HK-2 (cell line): ENCODE data around the gene PIK3IP1.

ENCODE experiments used
- DNase-seq: peaks from one replicate; pipeline ENCODE4 v3.0.0-alpha.2; 2018; ENCODE audit not compliant: unreplicated experiment

Gene PIK3IP1

DNA sequence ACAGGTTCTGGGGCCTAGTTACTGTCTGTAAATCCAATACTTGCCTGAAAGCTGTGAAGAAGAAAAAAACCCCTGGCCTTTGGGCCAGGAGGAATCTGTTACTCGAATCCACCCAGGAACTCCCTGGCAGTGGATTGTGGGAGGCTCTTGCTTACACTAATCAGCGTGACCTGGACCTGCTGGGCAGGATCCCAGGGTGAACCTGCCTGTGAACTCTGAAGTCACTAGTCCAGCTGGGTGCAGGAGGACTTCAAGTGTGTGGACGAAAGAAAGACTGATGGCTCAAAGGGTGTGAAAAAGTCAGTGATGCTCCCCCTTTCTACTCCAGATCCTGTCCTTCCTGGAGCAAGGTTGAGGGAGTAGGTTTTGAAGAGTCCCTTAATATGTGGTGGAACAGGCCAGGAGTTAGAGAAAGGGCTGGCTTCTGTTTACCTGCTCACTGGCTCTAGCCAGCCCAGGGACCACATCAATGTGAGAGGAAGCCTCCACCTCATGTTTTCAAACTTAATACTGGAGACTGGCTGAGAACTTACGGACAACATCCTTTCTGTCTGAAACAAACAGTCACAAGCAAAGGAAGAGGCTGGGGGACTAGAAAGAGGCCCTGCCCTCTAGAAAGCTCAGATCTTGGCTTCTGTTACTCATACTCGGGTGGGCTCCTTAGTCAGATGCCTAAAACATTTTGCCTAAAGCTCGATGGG, 13.5 kb downstream of the PIK3IP1 start:
- no peak for DNase-seq

- DNase-seq, result no peak
These were observed 14.1 kb downstream of the PIK3IP1 start for GRCh38 chr22:31278151-31278621.

DNA sequence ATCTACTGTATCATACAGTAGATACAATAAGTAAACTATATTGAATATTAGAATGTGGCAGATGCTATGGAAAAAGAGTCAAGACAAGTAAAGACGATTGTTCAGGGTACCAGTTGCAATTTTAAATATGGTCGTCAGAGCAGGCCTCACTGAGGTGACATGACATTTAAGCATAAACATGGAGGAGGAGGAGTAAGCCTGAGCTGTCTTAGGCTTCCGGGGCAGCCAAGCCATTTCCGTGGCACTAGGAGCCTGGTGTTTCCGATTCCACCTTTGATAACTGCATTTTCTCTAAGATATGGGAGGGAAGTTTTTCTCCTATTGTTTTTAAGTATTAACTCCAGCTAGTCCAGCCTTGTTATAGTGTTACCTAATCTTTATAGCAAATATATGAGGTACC, 14.5 kb downstream of the PIK3IP1 start:
- DNase-seq, result no peak

DNA sequence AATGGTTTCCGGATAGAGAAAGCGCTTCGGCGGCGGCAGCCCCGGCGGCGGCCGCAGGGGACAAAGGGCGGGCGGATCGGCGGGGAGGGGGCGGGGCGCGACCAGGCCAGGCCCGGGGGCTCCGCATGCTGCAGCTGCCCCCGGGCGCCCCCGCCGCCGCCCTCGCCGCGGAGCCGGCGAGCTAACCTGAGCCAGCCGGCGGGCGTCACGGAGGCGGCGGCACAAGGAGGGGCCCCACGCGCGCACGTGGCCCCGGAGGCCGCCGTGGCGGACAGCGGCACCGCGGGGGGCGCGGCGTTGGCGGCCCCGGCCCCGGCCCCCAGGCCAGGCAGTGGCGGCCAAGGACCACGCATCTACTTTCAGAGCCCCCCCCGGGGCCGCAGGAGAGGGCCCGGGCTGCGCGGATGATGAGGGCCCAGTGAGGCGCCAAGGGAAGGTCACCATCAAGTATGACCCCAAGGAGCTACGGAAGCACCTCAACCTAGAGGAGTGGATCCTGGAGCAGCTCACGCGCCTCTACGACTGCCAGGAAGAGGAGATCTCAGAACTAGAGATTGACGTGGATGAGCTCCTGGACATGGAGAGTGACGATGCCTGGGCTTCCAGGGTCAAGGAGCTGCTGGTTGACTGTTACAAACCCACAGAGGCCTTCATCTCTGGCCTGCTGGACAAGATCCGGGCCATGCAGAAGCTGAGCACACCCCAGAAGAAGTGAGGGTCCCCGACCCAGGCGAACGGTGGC, 15.7 kb downstream of the PIK3IP1 start:
- no peak for DNase-seq

GRCh38 chr22:31275576-31275975, 16.7 kb downstream of the PIK3IP1 start:
- DNase-seq, result no peak

DNA sequence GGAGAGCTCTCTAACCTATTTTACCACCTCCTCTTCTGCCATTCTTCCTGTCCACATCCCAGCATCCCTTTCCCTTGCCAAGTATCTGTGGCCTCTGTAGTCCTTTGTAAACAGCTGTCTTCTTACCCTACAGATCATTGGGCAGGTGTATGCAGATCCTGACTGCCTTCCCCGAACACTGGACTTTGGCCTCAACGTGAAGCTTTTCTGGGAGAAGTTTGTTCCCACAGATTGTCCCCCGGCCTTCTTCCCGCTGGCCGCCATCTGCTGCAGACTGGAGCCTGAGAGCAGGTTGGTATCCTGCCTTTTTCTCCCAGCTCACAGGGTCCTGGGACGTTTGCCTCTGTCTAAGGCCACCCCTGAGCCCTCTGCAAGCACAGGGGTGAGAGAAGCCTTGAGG, 17.3 kb downstream of the PIK3IP1 start:
- no peak for DNase-seq

GRCh38 chr22:31274017-31274416, 18.3 kb downstream of the PIK3IP1 start:
- DNase-seq, result no peak

DNA sequence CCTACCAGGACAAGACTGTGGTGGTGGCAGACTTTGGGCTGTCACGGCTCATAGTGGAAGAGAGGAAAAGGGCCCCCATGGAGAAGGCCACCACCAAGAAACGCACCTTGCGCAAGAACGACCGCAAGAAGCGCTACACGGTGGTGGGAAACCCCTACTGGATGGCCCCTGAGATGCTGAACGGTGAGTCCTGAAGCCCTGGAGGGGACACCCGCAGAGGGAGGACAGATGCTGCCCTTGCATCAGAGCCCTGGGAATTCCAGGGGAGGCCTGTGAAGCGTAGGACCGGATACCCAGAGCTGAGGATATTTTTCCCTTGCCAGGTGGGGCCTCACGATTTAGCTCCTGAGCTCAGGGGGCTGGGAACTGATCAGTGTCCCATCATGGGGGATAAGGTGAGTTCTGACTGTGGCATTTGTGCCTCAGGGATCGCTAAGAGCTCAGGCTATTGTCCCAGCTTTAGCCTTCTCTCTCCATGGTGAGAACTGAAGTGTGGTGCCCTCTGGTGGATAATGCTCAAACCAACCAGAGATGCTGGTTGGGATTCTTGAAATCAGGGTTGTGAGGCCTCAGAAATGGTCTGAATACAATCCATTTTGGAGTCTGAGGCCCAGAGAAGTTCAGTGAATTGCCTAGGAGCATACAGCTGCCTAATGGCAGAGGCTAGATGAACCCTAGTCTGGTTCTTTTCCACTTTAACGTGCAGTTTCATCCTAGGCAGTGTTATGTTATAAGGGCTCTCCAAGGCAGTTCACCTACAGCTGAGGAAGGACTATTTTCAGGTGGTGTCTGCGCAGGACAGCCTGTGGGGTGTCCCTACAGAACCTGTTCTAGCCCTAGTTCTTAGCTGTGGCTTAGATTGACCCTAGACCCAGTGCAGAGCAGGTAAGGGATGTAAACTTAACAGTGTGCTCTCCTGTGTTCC, 19.5 kb downstream of the PIK3IP1 start:
- DNase-seq, result peak; percentile 52

- peak; percentile 64 for DNase-seq
These were observed 20.8 kb downstream of the PIK3IP1 start for GRCh38 chr22:31271485-31271884.

- DNase-seq, result no peak
These were observed 21.3 kb downstream of the PIK3IP1 start for GRCh38 chr22:31271026-31271425.

DNA sequence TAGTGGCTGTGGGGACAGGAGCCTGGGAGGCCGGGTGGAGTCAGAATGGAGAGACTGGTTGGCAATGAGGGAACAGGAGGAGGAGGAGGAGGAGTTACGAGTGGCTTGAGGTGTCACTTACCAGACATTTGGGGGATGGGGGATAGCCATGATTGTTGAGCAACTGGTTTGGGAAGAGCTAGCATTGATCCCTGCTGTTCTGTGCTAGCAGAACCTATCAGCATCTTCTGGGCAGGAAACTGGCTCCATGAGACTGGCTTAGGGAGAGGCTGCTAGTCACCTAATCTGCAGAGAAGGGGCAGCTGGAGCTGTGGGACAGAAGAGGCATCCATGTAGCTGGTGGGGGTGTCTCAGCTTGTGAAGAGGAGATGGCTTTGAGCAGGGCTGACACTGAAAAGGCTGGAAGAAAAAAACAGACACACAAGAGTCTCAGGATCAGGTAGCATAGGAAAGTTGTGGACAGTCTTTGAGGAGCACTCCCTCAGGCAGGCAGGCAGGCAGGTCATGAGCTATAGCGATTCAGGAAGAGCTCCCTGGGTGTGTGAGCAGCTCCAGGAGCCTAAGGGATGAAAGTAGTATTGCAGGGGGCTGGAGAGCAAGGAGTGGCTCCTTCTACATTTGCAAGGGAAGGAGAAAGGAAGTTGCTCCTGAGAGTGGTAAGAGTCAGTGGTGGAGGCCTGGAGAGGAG, 22.3 kb downstream of the PIK3IP1 start:
- DNase-seq, result no peak

GRCh38 chr22:31268281-31268680, 24.0 kb downstream of the PIK3IP1 start:
- DNase-seq, result no peak

DNA sequence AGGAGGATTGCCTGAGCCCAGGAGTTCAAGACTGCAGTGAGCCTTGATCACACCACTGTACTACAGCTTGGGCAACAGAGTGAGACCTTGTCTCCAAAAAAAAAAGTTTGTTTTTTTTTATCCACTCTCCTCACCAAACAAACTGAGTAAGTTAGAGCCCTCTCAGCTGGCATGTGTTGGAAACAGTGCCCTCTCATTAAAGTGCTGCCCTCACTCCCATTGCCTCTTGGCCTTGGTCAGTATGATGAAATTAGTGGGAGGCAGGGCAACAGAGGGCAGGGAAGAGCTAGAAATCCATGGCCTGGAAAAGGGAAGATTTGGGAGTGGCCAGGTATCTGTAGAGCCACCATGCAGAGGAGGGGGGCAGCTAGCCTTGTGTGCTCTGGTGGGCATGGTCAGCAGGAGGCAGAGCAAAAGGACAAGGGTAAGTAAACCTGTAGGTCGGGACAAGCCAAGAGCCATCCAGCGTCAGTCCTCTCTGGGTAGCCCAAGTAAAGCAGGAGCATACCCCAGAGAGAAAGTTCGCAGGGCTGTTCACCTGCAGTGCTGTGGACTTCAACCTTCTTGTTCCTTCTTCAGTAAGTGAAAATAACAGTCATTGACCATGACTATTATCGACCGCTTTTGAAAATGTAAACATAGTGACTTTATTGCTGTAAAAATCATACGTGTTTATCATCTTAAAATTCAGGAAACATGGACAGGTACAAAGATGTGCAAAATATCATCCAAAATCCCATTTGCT, 28.2 kb downstream of the PIK3IP1 start:
- DNase-seq, result no peak

DNA sequence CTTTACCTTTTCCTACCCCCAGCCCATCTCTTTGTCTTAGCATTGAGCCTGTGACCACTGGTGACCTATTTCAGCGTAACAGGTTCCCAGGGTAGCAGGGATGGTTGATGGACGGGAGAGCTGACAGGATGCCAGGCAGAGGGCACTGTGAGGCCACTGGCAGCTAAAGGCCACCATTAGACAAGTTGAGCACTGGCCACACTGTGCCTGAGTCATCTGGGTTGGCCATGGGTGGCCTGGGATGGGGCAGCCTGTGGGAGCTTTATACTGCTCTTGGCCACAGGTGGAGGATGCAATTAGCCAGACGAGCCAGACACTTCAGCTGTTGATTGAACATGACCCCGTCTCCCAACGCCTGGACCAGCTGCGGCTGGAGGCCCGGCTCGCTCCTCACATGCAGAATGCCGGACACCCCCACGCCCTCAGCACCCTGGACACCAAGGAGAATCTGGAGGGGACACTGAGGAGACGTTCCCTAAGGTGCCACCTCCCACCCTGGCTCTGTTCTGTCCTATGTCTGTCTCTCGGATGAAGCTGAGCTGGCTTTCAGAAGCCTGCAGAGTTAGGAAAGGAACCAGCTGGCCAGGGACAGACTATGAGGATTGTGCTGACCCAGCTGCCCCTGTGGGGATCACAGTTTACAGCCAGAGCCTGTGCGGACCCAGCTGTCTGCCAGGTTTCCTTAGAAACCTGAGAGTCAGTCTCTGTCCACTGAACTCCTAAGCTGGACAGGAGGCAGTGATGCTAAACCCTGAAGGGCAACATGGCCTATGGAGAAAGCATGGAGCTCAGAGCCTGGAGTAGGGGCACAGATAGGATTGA, 29.8 kb downstream of the PIK3IP1 start:
- no peak for DNase-seq

GRCh38 chr22:31260474-31260856, 31.8 kb downstream of the PIK3IP1 start:
- no peak for DNase-seq

DNA sequence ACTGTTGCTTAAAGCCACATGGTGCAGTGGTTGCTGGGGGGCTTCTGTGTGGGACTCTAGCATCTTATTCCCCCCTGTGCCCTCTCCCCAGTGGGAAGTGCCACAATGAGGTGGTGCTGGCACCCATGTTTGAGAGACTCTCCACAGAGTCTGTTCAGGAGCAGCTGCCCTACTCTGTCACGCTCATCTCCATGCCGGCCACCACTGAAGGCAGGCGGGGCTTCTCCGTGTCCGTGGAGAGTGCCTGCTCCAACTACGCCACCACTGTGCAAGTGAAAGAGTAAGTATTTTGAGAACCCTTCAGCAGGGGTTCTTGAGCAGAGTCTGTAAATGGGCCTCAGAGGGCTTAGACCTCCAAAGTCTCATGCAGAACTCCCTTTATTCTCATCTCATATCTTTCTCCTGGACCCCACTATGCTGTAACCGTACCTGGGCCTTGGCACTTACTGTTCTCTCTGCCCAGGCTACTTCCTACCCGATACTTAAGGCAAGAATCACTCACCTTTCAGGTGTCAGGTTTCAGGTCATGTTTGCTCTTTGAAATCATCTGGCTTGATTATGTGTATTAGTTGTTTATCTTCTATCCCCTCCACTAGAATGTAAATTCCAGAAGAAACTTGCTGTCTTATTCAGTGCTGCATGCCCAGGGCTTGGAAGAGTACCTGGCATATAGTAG, 32.4 kb downstream of the PIK3IP1 start:
- no peak for DNase-seq

GRCh38 chr22:31253949-31254348, 38.3 kb downstream of the PIK3IP1 start:
- DNase-seq, result no peak

DNA sequence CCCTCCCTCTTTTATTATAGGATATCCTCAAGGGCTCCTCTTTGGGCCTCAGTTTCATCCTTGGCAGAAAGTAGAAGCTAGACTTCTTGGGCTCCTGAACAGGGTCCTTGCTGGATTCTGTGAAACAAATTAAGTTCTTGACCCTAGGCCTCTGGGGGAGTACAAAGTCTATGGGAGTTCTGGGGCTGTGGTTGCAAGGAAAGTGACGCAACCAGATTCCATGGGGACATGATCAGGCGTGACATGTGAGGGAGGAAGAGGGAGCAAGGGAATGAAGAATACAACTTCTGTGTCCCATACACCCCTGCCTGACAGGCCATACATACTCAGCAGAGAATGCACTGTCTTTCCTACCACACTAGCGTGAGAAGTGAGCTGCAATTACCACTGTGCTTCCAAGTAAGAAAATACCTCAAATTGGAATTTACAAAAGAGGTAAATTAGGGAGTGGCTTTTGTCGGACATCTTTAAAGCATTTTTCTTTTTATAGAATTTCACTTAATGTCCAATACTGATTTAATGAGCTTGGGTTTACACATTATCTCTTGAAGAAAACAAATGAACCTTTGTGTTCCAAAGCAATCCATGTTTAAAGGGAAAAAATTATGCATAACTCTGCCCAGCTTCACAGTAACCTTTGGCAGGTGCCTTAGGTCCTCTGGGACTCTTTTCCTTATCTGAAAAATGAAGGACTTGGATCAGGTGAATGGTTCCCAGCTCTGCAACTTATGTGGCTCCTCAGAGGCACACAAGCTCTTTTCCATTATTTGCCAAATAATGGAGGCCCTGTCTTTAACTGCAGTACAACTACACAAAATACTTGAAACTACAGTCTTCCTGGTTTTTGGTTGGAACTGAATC, 41.3 kb downstream of the PIK3IP1 start:
- no peak for DNase-seq
